Fibroblast of lung (primary cell): Measurements from ENCODE around the gene MYO18B. TPM values are rescaled to one million over a fixed set of nuclear protein-coding genes. Genes with fewer than 3 reads are reported as not detected.

Experiments
- DNase-seq, 2 donors: peaks; one replicate each; pipeline versions ENCODE4 v3.0.0 to v3.0.0-alpha.2; 2010; ENCODE audit warnings: low read depth in 2 of 2
- H2AFZ ChIP-seq: 2 replicates; pipeline ENCODE4 v1.5.1; 2012; ENCODE audit warnings: low read length, control low read depth, inconsistent platforms
- H3K27ac ChIP-seq: 2 replicates; pipeline ENCODE4 v1.5.1; 2011; ENCODE audit warnings: low read length, control low read depth; ENCODE audit not compliant: insufficient read depth
- H3K27me3 ChIP-seq: 2 replicates; pipeline ENCODE4 v1.5.1; 2011; ENCODE audit warnings: mild to moderate bottlenecking, low read length; ENCODE audit not compliant: control insufficient read depth, insufficient read depth
- H3K36me3 ChIP-seq: 2 replicates; pipeline ENCODE4 v1.5.1; 2011; ENCODE audit warnings: low read length; ENCODE audit not compliant: control insufficient read depth, insufficient read depth
- H3K4me1 ChIP-seq: 2 replicates; pipeline ENCODE4 v1.5.1; 2011; ENCODE audit warnings: low read length; ENCODE audit not compliant: control insufficient read depth, insufficient read depth; ENCODE audit errors: extremely low read depth
- H3K4me2 ChIP-seq: 2 replicates; pipeline ENCODE4 v1.5.1; 2011; ENCODE audit warnings: low read length, control low read depth; ENCODE audit not compliant: insufficient read depth; ENCODE audit errors: extremely low read depth
- H3K4me3 ChIP-seq, 4 experiments: fragments of 200-600 bp in 1 of 4; sonication (generic) in 1 of 4; replicated peaks in 1 of 4; 2 replicates each; pipeline ENCODE4 v1.5.1; 2011 to 2016; ENCODE audit warnings: low read length in 4 of 4, low read depth in 3 of 4, mild to moderate bottlenecking in 3 of 4, control low read depth in 2 of 4, inconsistent platforms in 1 of 4, mixed read lengths in 1 of 4; ENCODE audit not compliant: insufficient read depth in 1 of 4; ENCODE audit errors: control extremely low read depth in 1 of 4
- H3K79me2 ChIP-seq: 2 replicates; pipeline ENCODE4 v1.5.1; 2012; ENCODE audit warnings: mild to moderate bottlenecking, low read length, inconsistent platforms; ENCODE audit not compliant: control insufficient read depth, insufficient read depth
- H3K9ac ChIP-seq: 2 replicates; pipeline ENCODE4 v1.5.1; 2011; ENCODE audit warnings: mild to moderate bottlenecking, low read length, control low read depth; ENCODE audit not compliant: insufficient read depth
- H3K9me3 ChIP-seq: 2 replicates; pipeline ENCODE4 v1.5.1; 2012; ENCODE audit warnings: low read depth, low read length; ENCODE audit not compliant: control insufficient read depth, insufficient read depth
- H4K20me1 ChIP-seq: 2 replicates; pipeline ENCODE4 v1.5.1; 2011; ENCODE audit warnings: low read length; ENCODE audit not compliant: control insufficient read depth, insufficient read depth; ENCODE audit errors: extremely low read depth
- EZH2 ChIP-seq: IDR thresholded peaks from 2 replicates; pipeline ENCODE4 v1.5.1; 2012; ENCODE audit warnings: low read length, control low read depth, mild to moderate bottlenecking; ENCODE audit errors: missing control alignments
- polyA plus RNA-seq, 2 donors: library from polyadenylated mRNA; depleted of rRNA in 1 of 2; stranded (reverse) in 1 of 2; unstranded in 1 of 2; fragments of >200 nt; gene quantifications; 2 replicates each; pipeline ENCODE4 v1.2.1, GENCODE V29; 2011 to 2012; ENCODE audit warnings: missing spikeins in 1 of 2
- total RNA-seq: library from RNA; depleted of rRNA; stranded (reverse); fragments of >200 nt; gene quantifications from 2 replicates; pipeline ENCODE4 v1.2.1, GENCODE V29; 2014
- TF ChIP-seq, protein P1 (sequence below), 2 donors: IDR thresholded peaks in 1 of 2; conservative IDR thresholded peaks in 1 of 2; 1 replicate in 1 of 2; 2 replicates in 1 of 2; pipeline ENCODE4 v1.5.1; 2011 to 2012; ENCODE audit warnings: low read length in 2 of 2, control low read depth in 1 of 2, inconsistent platforms in 1 of 2, low read depth in 1 of 2, mild to moderate bottlenecking in 1 of 2

MYO18B gene
- total and polyA plus RNA-seq, 2 donors (not counting 1 experiment from before 2014, with no cell fraction given): 0.17 TPM; not detected in 1

DNA sequence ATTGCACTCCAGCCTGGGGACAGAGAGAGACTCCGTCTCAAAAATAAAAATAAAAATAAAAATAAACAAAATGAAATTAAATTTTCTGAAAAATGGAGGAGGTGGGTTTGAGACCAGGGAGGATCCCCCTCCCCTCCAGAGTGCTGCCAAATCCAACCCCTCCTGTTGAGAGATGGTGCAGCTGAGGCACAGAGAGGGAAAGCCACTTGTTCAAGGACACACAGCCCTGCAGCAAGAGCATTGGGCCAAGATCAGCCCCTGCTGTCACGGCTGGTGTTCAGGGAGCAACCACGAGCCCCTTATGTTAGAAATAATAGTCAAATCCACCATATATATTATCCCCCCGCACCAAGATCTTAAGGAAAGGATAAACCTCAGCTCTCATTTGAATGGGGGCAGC, 2.7 kb downstream of the MYO18B start:
- Histone ChIP-seq H4K20me1 (no peaks in the 10 kb centered on the region), H2AFZ (no peak overlapping the region), H3K9ac (no peak overlapping the region), H3K36me3 (no peaks in the 10 kb centered on the region), H3K4me2 (no peak overlapping the region), H3K27ac (no peak overlapping the region), H3K4me1 (peaks cover 8% of the 10 kb centered on the region), H3K79me2 (no peaks in the 10 kb centered on the region), H3K4me3 (no peak overlapping the region), H3K9me3 (no peaks in the 10 kb centered on the region), H3K27me3 (no peaks in the 10 kb centered on the region)
- no peak for DNase-seq
- TF ChIP-seq, protein P1, sequence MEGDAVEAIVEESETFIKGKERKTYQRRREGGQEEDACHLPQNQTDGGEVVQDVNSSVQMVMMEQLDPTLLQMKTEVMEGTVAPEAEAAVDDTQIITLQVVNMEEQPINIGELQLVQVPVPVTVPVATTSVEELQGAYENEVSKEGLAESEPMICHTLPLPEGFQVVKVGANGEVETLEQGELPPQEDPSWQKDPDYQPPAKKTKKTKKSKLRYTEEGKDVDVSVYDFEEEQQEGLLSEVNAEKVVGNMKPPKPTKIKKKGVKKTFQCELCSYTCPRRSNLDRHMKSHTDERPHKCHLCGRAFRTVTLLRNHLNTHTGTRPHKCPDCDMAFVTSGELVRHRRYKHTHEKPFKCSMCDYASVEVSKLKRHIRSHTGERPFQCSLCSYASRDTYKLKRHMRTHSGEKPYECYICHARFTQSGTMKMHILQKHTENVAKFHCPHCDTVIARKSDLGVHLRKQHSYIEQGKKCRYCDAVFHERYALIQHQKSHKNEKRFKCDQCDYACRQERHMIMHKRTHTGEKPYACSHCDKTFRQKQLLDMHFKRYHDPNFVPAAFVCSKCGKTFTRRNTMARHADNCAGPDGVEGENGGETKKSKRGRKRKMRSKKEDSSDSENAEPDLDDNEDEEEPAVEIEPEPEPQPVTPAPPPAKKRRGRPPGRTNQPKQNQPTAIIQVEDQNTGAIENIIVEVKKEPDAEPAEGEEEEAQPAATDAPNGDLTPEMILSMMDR (conservative IDR thresholded peaks at IDR 0.05 in 1 of 2, IDR thresholded peaks at IDR 0.05 in 1 of 2; ENCODE audit: low read depth in 1 of 2, low read length in 2 of 2): no peak
- no peak for TF ChIP-seq EZH2

DNA sequence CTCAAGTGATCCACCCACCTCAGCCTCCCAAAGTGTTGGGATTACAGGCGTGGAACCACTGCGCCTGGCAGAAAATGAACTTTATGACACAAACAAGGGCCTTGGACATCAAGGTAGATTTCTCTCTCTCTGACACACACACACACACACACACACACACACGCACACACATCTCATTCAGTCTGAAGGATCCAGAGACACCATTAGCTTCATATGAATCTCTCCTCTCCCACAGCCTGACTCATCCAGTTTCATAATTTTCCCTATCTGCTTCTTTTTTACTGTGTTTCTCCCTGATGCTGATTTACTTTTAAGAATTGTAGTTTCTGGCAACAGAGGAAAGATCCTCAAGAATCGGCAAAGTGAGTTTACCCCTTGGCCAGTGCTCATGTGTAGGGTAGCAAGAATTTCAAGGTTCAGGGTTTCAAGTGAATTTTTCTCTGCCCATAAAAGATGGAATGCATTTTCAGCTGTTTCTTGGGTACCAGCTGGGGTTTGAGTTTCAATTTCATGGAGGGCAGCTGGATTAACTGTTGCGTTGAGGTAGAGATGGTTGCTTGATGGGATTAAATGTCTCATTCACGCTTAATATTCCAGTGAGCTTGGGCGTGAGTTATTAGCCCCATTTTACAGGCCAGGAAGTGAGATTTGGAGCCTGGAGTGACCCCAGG, 3.5 kb downstream of the MYO18B start:
- Histone ChIP-seq H3K9ac (no peak overlapping the region), H3K27ac (no peak overlapping the region), H3K27me3 (no peaks in the 10 kb centered on the region), H3K9me3 (no peaks in the 10 kb centered on the region), H3K79me2 (no peaks in the 10 kb centered on the region), H4K20me1 (no peaks in the 10 kb centered on the region), H3K36me3 (no peaks in the 10 kb centered on the region), H2AFZ (no peak overlapping the region), H3K4me1 (peaks cover 8% of the 10 kb centered on the region), H3K4me3 (no peak overlapping the region), H3K4me2 (no peak overlapping the region)
- no peak for TF ChIP-seq EZH2
- TF ChIP-seq, protein P1 (conservative IDR thresholded peaks at IDR 0.05 in 1 of 2, IDR thresholded peaks at IDR 0.05 in 1 of 2; ENCODE audit: low read depth in 1 of 2, low read length in 2 of 2): no peak
- DNase-seq: peak; percentile 67 to 79

DNA sequence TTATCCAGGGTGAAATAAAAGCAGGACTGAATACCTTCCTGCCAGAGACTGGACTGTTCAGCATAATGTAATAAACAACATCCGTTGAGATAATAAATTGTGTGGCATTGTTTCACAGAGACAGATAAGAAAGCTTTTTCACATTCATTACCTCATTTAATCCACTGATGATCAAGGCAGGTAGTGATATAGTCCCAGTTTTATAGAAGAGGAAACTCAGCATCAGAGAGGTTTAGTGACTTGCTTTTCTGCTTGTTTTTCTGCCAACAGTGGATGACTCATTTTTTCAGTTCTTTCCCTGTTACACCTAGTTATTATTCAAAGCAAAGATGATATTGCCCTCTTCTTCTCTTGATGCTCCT, 4.0 kb downstream of the MYO18B start:
- H3K4me3 ChIP-seq: no peak overlapping the region
- H4K20me1 ChIP-seq: no peaks in the 10 kb centered on the region
- H3K36me3 ChIP-seq: no peaks in the 10 kb centered on the region
- TF ChIP-seq, protein P1 (conservative IDR thresholded peaks at IDR 0.05 in 1 of 2, IDR thresholded peaks at IDR 0.05 in 1 of 2; ENCODE audit: low read depth in 1 of 2, low read length in 2 of 2): no peak
- TF ChIP-seq EZH2: no peak
- H3K9me3 ChIP-seq: no peaks in the 10 kb centered on the region
- peak; percentile 50 to 76 for DNase-seq
- H3K4me2 ChIP-seq: no peak overlapping the region
- no peaks in the 10 kb centered on the region for H3K27me3 ChIP-seq
- no peak overlapping the region for H3K27ac ChIP-seq
- no peak overlapping the region for H3K9ac ChIP-seq
- H3K4me1 ChIP-seq: peaks cover 8% of the 10 kb centered on the region
- H3K79me2 ChIP-seq: no peaks in the 10 kb centered on the region
- no peak overlapping the region for H2AFZ ChIP-seq
